Dermis microvascular lymphatic vessel endothelial cell (primary cell): Measurements from ENCODE around the gene EPN3. TPM values are rescaled to one million over a fixed set of nuclear protein-coding genes. Genes with fewer than 3 reads are reported as not detected.

ENCODE experiments used
- DNase-seq, 2 donors: peaks; one replicate each; pipeline versions ENCODE4 v3.0.0 to v3.0.0-alpha.2; 2010; ENCODE audit warnings: low read depth in 2 of 2
- total RNA-seq: library from RNA; depleted of rRNA; stranded (reverse); fragments of >200 nt; gene quantifications from 2 replicates; pipeline ENCODE4 v1.2.1, GENCODE V29; 2014

Gene EPN3
- total RNA-seq, 1 donor from 2014 or later, result 0.13 TPM

- peak in 1 of 2 donors; percentile 26 for DNase-seq
Measured at GRCh38 chr17:50534222-50534978, 1.9 kb downstream of the EPN3 start.

DNA sequence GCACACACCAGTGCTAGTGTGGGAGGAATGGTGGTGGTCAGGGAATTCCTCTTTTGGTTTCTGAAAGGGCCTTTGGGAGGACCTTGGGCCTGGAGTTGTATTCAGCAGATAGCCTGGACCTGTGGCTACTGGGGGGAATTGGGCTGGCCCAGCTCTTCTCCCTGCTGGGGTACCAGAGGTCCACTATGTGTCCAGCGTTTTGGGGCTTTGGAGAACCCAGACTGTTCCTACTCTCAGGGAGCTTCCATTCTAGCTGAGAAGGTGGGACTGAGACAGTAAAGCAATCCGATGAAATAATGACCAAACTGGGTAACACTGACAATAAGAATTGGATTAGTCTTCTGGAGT lies 2.4 kb downstream of the EPN3 start:
- no peak for DNase-seq

DNA sequence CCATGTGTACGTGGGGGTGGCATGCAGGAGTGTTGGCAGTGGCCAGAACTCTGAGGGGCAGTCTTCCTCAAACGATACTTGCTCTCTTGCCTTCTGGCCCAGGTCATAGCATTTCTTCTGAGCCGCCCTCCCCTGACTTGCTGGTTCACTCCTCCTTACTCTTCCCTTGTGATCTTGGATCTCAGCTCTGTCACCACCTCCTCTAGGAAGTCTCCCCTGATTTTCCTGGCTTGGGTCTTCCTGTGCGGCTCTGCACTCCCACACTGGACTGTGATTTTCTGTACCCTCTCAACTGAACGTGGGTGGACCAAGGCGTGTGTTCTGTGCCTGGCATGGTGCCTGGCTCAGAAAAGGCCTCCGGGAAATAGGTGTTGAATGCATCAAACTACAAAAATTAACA lies 2.9 kb downstream of the EPN3 start:
- no peak for DNase-seq

GRCh38 chr17:50536683-50537646 lies 4.4 kb downstream of the EPN3 start:
- no peak for DNase-seq

GRCh38 chr17:50537721-50538548 lies 5.4 kb downstream of the EPN3 start:
- DNase-seq, result no peak

GRCh38 chr17:50538549-50539410 lies 6.2 kb downstream of the EPN3 start:
- no peak for DNase-seq

GRCh38 chr17:50539762-50540559 lies 7.4 kb downstream of the EPN3 start:
- no peak for DNase-seq

GRCh38 chr17:50540560-50541401 lies 8.2 kb downstream of the EPN3 start:
- no peak for DNase-seq

GRCh38 chr17:50541402-50541715 lies 8.8 kb downstream of the EPN3 start:
- no peak for DNase-seq

DNA sequence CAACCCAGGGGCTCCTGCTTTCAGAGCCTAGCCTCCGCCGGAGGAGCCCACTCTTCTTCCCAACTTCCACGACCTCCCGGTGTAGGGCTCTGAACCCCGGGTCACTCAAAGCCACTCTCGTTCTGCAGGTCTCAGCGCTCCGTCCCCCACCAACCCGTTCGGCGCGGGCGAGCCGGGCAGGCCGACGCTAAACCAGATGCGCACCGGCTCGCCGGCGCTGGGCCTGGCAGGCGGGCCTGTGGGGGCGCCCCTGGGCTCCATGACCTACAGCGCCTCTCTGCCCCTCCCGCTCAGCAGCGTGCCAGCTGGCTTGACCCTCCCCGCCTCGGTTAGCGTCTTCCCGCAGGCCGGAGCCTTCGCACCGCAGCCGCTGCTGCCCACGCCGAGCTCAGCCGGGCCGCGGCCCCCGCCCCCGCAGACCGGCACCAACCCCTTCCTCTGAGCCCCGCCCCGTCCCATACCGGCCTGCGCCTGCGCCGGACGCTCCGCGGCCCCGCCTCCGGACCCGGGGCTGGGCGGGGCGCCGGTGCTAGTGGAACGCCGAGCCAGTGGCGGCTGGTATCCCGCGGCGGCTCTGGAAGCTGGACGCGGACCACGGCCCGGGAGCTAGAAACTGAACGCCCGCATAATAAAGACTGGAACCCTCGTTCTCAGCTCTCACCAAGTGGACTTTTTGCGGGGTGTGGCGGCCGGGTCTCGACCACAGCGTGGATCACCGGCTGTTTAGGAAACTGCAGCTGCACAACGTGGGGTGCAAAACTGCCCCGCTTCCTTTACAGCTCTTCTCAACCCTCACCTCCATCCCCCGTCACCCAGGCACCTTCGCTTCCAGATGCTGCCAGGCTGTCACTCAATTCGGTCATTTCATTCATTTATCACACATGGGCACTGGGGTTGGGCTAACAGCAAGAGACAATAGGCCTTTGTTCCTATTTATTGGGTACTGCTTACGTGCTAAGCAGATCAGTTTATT lies 9.5 kb downstream of the EPN3 start:
- DNase-seq, result peak; percentile 30 to 85

GRCh38 chr17:50542795-50543774 lies 10.6 kb downstream of the EPN3 start:
- DNase-seq, result no peak

DNA sequence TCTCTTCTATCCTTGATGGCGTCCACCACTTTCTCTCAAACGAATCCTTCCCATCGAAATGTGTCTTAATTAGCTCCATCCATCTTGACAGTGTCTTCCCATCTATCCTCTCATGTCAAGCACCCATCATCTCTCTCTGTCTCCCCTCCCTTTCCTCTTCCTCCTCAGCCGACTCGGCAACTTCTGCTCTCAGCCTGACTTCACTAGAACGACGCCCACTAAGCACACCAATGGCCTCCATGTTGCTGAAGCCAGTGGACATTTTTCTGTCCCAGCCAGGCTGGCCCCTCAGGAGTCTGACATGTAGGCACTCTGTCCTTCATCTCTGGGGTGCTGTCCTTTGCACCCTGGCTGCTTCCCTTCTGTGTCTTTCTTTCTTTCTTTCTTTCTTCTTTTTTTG lies 12.0 kb downstream of the EPN3 start:
- DNase-seq, result no peak

GRCh38 chr17:50545311-50545710 lies 12.8 kb downstream of the EPN3 start:
- no peak for DNase-seq

DNA sequence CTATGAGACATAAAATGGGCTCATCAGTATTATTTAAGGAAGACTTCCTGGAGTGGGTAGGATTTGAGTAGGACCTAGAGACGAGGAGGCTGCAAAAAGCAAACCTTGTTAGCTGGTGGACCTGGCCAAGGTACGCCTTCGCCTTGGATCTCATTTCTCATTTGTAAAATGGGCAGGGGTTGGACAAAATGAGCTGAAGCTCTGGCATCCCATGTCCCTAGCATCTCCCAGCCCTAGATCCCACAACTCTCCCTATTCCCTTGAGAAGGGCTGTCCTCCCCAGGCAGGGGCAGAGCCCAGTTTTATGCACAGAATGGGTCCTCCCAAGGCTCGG lies 14.1 kb downstream of the EPN3 start:
- DNase-seq, result no peak

DNA sequence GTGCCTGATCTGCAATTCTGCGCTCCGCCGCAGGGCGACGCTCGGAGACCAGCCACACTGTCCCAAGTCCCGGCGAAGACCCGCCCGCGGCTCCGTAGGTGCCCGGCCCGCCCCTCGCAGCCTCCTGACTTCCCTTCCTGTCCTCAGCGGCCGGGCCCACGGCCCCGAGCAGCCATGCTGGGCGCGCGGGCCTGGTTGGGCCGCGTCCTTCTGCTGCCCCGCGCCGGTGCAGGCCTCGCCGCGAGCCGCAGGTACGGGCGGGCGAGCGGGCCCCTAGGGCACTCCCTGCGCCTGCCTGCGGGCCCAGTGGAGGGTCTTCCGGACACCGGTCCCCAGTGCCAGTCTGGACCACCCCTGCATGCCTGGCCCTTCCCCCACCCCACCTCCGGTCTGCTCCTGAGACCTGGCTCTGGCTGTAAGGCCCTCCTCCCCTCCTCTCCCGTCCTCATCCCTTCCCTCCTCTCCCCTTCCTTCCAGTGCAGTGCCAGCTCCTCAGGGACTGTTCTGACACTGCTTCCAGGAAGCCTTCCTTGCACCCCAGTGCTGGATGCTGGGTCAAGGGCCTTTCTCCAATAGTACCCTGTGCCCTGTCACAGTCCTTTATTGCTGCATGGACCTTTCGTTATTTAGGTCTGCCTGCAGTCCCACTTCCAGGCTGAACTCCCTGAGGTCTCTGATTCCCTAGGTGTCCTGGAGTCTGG lies 14.7 kb downstream of the EPN3 start, which contains the start of gene SPATA20:
TSS of gene SPATA20 (plus strand) at position 140 of the 701 bp plus-strand sequence. CDS start at position 175, 35 bp downstream.
- DNase-seq, result peak; percentile 62 to 91

DNA sequence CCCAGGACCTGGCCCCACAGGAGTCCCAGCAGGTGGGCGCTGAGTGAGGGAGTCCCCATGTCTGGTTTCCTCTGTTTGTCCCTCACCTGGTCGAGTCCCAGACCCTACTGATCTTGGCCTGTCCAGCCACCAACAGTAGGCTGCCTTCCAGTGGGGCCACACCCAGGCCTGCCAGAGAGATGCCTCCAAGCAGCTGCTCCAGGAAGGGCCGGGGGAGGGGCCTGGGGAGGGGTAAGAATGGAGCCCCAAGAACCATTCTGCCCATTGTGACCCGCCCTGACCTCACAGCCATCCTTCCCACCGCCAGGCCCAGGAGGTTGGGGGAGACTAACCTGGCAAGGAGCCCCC lies 15.2 kb downstream of the EPN3 start:
- no peak for DNase-seq
